ENCODE results near the gene LRRC75A.

GRCh38 chr17:16493531-16494046, 1.6 kb upstream of the LRRC75A start:
- TF ChIP-seq CTCF (IDR thresholded peaks at IDR 0.05) (no peak), POLR2A (IDR thresholded peaks at IDR 0.05) (no peak)
